Hepatic stellate cell (primary cell): ENCODE results near the gene NCAPH2.

ENCODE experiments used
- DNase-seq: peaks from one replicate; pipeline ENCODE4 v3.0.0; 2011; ENCODE audit warnings: low spot score

The NCAPH2 gene

DNA sequence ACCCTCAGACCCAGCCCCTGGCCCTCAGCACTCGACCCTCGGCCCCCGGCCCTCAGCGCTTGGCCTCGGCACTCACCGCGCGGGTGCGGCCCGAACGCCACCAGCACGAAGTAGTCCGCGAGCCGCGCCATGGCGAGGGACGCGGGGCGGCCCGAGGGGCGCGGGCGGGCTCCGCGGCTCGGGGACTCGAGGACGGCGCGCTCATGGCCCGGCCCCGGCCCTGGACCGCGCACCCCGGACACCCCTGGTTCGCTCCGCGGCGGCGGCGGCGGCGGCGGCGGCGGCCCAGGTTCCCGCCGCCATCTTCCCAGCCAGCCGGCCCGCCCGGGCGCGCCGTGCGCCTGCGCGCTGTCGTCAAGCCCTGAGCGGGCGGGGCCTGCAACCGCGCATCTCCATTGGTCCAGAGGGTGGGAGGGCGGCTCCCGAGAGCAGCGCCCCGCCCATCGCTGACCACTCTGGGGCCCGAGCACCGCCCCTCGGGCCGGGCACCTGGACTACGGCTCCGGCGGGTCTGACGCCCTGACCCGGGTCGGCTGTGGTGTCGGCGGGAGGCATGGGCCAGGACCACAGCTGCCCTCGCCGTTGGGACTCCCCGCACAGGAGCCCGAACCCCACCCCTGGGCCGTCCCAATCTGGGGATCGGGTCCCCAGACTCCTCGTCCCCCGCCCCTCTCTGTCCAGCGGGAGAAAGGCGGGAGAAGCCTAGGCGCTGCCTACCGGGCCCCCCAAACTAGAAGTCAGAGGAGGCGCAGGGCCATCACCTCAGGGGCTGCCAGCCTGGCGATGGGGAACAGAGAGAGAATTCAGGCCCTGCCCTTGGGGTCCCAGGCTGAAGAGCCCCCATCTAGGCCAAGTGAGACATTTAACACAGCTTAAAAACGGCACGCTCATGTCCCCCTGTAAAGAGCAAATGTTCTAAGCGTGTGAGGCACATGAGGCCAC lies 33.0 kb upstream of the NCAPH2 start, which contains the start of gene SBF1:
TSS of gene SBF1 (minus strand) at position 326 of the 942 bp plus-strand sequence. CDS start at position 131, 195 bp downstream.
- DNase-seq: peak; percentile 100

DNA sequence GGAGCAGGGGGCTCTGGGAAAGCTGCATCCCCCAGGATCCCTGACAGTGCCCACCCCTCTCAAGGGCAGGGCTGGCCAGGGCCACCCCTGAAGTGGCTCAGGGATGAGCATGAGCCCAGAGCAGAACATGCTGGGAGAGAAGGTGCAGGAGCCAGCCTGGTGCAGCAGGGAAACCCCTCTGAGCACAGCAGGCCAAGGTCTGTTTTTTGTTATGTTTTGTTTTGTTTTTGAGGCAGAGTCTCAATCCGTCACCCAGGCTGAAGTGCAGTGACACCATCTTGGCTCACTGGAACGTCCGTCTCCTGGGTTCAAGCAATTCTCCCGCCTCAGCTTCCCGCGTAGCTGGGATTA lies 32.4 kb upstream of the NCAPH2 start:
- DNase-seq: no peak

DNA sequence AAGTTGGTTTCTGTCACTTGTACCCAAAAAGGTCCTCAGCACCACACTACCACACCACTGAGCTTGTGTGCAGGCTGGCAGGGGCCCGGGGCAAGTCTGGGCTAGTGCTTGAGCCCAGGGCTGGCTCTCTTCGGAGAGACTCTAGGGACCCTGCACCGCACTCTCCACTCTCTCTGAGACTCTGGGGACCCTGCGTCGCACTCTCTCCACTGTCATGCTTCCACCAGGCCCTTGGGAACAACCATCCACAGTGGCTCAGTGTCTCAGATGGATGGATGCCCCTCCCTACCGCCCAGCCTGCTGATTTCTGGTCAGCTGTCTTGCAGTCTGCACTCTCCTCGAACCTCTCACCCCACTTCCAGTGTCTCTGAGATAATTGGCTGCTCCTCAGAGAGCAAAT lies 31.2 kb upstream of the NCAPH2 start:
- DNase-seq: no peak

DNA sequence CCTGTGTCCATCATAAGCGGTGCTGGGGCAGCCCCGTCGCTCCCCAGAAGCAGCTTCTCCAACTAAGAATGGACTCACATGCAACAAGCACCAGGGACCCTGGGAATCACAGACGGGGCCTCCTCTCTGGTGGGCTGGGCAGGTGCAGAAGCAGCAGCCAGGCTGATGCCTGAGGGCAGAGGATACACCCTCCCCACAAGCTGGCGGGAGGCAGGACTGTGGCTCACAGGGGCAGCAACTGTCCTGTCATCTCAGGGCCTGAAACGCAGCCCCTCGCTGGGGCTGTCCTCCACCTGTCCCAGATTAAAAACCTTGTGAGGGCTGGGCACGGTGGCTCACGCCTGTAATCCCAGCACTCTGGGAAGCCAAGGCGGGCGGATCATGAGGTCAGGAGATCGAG lies 30.1 kb upstream of the NCAPH2 start:
- DNase-seq: no peak

DNA sequence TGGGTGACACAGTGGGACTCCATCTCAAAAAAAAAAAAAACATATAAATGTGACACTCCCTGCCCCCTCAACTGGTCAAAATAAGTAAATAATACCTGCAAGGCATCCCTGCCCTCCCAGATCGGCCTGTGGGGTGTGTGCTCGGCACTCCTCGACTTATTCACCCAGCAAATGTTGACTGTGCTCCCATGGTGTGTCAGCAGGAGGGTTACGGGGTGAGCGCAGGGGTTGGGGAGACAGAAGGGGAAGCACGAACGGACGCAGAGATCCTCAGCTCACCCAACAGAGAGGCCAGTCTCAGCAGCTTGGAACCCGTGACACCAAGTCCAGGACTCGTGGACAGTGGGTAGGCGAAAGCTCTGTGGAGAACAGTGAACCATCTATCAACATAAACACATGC lies 28.3 kb upstream of the NCAPH2 start:
- no peak for DNase-seq

DNA sequence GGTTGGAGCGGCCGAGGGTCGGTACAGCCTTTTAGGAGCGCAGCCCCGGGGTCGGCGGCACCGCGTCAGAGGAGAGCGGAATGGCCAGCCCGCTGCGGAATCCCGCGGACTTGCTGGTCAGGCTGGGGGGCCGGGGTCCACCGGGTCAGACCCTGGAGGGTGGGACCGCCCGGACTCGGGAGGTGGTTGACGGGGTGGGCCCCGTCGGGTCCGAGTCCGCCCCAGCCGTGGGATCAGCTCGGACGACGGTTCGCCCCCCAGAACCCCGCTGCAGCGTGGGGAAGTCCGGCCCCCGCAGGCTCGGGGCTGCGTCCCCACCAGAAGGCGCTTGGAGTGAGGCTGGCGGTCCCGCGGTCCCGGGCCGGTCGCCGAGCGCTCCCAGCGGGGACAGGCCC lies 27.0 kb upstream of the NCAPH2 start:
- no peak for DNase-seq

DNA sequence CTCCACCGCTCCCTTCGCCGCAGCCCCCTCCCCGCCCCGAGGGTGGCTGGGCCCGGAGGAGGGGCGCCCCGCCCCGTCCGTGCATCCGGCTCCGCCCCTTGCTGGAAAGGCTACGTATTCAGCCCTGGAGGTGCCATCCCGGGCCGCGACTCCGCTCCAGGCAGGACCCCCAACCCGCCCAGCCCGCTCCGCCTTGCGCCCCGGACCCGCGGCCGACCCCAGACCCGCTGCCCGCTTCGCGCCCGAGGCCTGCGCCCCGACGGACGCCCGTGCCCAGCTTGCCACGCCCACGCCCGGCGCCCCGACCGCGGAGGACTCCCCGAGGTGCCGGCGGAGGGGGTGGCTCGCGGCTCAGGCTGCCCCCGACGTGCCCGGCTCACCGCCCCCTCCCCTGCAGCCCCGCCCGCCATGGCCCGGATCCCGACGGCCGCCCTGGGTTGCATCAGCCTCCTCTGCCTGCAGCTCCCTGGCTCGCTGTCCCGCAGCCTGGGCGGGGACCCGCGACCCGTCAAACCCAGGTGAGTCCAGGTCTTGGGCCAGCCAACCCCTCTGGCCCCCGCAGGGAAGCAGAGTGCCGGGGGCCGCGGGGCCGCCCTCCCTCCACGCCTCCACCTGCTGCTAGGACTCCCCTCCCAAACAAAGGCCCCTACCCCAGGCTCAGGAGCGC lies 26.5 kb upstream of the NCAPH2 start, which contains the start of gene ADM2:
TSS of gene ADM2 (plus strand) at position 104 of the 667 bp plus-strand sequence. CDS start at position 409, 305 bp downstream.
- DNase-seq: no peak

DNA sequence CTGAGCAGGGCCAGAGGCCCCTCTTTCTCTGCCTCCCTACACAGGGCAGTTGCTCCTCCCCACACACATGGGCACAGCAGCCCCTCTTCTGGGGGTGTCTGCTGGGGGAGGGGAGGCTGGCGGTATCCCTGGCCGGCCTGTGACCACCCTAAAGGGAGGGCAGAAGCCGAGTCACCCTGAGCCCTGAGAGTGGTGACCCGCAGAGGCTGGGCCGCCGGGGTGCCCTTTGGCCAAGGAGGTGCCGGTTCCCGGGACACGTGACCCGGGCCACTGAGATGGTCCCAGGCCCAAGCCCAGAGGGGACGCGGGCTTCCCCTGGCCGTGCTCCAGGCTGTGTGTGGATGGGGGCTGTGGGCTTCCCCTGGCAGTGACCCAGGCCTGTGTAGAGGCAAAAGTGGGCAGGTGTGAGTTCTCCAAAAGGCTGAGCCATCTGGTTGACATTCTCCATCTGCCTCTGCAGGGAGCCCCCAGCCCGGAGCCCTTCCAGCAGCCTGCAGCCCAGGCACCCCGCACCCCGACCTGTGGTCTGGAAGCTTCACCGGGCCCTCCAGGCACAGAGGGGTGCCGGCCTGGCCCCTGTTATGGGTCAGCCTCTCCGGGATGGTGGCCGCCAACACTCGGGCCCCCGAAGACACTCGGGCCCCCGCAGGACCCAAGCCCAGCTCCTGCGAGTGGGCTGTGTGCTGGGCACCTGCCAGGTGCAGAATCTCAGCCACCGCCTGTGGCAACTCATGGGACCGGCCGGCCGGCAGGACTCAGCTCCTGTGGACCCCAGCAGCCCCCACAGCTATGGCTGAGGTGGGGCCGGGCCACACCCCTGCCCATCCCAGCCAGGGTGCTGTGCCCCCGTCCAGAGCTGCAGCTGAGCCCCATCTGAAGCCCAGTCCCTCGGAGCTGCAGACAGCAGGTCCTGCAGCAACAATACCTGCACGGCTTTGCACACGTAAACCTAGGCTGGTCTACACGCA lies 25.6 kb upstream of the NCAPH2 start:
- DNase-seq: no peak

DNA sequence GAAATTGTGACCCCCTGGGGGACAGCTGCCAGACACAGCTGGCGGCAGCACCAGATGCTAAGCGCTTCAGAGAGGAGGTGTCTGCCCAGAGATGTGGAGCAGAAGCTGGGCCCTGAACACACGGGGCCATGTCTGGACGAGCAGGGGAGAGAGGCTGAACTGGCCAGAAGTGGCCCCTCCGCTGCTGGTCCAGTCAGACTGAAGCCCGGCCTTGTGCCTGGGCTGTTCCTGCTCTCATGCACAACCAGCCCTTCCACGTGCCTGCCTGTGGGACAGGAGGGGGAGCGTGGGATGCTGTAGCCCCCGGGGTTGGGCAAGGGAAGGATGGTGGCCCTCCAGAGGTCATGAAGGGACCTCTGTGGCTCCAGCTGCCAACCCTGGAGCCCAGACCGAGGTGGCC lies 24.9 kb upstream of the NCAPH2 start:
- no peak for DNase-seq

DNA sequence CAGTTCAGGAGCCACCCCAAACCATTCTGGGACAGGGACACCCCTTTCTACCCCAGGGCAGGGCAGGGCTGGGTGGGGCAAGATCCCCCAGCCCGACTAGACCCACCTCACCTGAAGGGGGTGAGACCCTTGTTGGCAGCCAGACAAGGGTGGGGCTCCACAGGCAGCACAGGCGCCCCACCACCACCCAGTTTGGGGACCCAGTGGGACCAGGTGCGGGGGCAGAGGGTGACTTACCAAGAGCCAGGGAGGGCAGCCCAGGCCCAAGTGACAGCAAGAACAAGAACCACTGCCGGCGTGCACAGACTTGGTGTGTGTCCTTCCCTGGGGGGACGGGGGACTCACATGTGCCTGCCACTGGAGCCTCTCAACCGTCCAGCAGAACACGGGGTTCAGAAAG lies 24.5 kb upstream of the NCAPH2 start:
- DNase-seq: no peak

DNA sequence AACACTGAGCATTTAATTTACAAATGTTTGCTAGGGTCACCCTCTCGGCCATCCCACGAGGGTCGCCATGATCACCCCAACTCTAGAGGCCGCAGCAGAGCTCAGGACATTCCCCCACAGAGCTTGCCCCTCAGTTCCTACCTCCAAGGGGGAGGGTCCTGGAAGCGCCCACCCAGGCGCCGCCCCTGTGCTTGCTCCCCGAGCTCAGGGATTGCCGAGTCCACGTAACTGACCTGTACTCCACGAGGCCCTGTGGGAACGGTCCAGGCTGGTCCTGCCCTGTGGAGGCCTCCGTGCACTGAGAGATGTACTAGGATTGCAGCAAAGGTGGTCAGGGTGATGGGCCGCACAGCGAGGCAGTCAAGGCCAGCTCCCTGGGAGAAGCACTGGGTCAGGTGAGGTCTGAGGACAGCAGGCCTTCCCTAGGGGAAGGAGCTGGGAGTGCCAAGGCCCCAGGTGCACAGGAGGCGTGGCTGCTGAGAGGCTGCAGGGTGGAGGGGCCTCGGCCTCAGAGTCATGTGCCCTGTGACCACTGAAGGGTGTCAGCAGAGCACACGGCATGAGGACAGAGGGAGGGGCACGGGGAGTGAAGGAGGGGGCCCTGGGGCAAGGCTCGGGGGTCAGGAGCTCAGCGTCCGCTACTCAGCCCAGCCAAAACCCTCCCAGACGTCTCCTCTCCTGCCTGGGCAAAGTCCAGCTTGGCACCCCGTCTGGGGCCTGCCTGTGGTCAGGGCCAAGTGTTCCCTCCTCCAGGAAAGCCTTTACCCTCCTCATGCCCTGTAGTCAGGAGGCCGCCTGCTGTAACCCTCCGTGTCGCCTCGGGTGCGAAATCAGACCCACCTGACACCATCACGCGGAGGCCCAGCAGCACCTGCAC lies 23.8 kb upstream of the NCAPH2 start:
- DNase-seq: no peak

DNA sequence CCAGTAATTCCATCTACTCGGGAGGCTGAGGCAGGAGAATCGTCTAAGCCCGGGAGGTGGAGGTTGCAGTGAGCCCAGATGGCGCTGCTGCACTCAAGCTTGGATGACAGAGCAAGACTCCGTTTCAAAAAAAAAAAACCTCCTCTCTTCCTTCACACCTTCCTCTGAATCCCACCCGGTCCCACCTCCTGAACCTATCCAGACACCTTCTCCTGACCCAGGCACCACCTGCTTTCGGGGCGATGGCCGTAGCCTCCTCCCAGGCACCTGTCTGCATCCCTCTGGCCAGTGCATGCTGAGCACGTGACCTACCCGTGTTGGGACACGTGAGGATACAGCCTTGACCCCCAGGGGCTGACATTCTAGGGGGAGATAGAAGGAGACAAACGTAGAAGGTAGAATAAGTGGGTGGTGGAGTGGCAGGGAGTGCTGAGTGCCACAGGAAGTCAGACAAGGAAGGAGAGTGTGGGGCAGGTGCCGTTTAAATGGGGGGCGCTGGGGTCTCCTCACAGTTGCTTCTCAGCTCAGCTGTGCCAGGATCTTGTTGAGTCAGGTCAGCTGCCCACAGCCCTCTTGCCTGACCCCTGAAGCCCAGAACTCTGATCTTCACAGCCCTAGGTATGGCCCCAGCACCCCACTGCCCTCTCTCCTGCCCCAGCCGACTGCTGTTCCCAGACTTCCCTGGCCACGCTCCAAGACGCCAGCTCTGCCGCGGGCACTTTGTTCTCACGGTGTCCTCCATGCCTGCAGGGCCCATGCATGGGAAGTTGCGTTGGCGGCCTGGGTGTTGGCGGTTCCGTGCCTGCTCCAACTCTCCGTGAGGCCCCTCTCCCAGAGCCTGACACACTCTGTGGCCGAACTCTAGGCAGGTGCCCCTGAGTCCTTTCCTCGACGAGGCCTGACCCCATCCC lies 22.5 kb upstream of the NCAPH2 start:
- DNase-seq: no peak

DNA sequence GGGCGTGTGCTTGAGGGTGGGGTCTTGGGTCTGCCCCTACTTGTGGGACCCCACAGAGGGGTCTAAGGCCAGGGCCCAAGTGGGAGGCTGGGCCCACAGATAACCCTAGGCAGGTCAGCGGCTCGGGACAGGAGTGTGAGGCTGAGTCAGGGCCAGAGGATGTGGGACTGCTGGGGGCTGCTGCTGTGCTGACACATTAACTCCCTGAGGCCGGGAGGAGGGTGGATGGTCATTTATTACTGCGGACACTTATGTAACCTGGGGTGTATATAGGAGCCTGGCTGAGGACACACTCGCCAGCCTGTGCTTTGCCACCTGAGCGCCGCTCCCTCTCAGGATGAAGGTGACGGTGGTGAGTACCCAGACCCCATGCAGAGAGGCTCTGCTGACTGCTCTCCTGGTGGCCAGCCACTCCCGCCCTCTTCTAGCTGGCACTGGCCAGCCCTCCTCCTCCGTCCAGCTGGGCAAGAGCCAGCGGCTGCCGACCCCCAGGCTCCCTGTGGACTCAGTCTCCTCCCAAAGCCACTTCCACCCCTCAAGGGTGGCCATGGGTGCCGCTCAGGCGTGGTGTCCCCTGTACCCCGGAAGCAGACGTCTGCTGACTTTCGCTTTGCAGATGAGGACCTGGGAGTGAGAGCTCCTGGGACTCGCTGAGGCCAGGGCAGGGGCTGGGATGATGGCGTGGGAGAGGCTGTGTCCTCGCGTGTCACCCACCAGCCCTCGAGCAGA lies 21.3 kb upstream of the NCAPH2 start, which contains the start of gene MIOX:
TSS of gene MIOX (plus strand) at position 299 of the 729 bp plus-strand sequence. CDS start at position 338, 39 bp downstream.
- DNase-seq: peak; percentile 70

DNA sequence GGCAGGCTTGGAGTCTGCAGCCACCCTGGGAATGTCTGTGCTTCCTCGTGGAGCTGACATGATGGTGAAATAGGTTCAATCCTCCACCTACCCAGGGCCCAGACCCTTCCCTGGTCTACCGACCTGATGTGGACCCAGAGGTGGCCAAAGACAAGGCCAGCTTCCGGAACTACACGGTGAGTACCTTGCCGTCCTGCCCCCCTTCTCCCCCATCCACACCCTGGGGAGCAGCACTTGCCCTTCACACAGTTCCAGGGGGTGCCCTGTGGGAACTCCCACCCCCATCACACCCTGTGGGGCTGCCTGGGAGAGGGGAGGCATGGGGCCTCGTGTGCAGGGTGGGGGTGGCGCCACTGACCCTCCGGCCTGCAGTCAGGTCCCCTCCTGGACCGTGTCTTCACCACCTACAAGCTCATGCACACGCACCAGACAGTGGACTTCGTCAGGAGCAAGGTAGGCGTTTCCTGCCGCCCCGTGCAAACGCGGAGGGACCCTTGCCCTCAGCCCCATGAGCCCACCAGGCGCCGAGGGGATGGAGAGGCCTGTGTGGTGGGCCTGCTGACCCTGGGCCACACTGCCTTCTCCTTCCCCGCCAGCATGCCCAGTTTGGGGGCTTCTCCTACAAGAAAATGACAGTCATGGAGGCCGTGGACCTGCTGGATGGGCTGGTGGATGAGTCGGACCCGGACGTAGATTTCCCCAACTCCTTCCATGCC lies 20.6 kb upstream of the NCAPH2 start:
- DNase-seq: no peak

DNA sequence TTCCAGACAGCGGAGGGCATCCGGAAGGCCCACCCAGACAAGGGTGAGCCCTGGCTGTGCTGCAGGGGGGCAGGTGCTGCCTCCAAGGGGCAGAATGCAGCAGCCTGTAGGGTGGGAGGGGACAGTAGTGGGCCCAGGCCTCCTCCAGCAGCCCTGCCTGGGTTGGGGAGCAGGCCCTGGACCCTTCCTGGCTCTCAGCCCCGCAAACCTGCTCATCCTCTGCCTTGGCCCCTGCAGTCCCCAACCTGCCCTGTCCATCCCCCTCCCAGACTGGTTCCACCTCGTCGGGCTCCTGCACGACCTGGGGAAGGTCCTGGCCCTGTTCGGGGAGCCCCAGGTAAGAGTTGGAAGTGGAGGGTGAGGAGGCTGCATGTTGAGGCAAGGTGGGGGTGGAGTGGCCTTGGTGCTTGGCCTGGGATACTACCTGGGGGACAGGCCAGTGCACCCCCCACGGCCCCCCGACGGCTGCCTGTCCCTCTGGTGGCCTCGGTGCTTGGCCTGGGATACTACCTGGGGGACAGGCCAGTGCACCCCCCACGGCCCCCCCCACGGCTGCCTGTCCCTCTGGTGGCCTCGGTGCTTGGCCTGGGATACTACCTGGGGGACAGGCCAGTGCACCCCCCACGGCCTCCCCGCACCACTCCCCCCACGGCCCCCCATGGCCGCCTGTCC lies 19.9 kb upstream of the NCAPH2 start:
- no peak for DNase-seq

DNA sequence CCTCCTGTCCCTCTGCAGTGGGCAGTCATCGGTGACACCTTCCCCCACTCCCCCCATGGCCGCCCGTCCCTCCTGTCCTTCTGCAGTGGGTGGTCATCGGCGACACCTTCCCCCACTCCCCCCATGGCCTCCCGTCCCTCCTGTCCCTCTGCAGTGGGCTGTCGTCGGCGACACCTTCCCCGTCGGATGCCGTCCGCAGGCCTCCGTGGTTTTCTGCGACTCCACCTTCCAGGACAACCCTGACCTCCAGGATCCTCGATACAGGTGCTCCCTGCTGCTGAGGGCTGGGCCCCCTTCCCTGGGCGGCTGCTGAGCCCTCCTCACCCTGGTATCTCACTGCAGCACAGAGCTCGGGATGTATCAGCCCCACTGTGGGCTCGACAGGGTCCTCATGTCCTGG lies 19.1 kb upstream of the NCAPH2 start:
- no peak for DNase-seq

DNA sequence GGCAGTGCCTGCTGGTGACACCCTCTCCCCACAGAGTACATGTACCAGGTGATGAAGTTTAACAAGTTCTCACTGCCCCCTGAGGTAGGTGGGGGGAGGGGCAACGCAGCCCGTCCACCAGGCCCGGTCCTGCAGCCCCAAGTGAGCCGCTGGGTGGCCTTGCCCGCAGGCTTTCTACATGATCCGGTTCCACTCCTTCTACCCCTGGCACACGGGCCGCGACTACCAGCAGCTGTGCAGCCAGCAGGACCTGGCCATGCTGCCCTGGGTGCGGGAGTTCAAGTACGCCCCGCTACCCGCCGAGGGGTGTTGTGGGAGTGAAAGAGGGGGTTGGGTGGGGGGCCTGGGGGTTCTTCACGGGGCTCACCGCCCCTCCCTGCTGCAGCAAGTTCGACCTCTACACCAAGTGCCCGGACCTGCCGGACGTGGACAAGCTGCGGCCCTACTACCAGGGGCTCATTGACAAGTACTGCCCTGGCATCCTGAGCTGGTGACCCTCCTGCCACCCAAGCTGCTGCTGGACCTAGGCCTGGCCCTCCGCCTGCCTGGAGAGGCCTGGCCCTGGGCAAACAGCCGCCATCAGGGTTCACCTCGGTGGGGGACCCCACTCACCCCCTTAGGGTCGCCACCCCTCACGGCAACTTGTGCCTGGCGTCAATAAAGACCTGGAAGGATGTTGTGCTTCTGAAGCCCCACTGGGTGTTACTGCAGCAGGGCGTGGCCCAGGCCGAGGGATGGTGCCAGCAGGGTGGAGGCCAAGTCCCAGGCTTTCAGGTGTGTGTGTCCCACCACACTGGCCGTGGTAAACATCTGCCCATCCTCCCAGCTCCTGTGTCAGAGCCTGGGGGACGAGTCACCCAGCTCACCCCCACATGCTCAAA lies 18.4 kb upstream of the NCAPH2 start:
- DNase-seq: no peak
